NCI-H2081 treated with DMSO at 0.1 percent for 48 hours (cell line): ENCODE results near the gene SP6.
A peak's percentile ranks its signal among the peaks of the same experiment; 100 is the strongest.

Experiments
- DNase-seq: peaks from one replicate; lab custom pipeline; 2025; lab: John Stamatoyannopoulos, UW

The SP6 gene

DNA sequence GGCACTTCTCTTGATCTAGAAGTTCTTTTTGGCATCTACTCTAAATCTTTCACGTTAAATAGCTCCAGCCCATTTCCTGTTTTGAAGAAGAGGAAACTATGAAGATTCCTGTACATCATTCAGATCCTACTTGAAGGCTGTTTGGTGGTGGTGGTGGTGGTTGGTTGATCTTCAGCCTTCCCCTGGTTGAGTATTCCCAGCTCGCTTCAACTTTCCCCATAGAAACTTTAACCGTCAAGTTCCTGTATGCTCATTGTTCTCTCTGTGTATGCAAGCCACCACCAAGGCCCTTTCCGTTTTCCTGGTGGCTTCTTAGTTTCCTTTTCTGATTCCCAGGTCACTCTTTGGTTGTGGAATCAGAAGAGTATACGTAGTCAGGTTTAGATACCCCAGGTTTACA, 16.2 kb downstream of the SP6 start:
- DNase-seq = no peak

DNA sequence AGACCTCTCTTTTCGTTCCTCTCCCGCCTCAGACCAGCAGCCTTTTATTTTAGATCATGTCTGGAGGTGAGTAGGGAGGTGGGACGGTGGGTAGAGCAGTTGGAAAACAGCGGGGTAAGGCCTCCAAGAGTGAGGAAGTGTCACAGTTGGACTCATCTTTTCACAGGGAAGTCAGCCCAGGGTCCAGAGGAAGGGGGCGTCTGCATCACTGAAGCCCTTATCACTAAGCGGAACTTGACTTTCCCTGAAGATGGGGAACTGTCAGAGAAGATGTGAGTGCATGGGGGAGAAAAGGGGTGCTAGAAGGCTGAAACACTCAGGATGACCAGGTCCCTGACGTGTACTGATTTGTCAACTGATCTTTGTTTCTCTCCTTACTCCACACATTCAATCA, 19.0 kb downstream of the SP6 start:
- DNase-seq = no peak

DNA sequence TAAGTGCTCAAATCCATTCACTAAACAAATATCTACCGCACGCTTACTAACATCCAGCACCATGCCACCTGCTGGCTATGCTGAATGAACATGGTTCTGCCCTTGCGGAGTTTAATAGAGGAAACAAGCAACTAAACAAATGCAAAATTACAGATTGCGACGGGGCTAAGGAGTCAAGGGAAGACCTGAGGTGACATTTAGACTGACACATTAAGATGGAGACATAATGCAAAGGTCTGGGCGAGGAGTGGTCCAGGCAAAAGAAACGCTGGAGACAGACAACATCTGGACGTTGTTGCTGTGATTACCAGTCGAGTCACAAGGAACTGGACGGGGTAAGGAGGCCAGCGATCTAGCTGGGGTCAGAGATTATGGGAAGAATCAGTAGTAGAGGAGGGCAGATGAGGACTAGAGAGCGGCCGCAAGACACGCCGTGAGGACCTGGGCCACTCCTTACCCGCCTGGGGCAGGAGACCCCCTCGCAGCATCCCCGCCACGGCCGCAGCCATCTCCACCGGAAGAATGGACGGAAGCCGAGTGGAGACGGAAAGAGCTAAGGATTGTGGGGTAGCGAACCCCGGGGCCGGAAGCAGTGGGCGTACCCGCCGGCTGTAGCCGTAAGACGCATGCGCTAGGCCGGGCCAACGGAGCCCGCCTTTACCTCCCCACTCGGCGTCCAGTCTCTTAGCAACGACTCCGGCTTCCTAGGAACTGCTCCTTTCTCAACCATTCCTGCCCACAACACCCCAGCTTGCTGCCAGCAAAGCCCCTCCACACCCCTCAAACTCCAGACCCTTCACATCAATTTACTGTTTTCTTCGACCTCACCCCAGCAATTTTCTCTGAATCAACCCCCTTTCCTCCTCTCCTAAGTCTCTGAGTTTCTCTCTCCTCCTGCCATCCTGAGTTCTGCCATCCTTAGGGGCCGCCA, 19.7 kb downstream of the SP6 start, which contains the start of the genes LRRC46 and MRPL10:
TSS of gene LRRC46 (plus strand) at position 668 of the 931 bp plus-strand sequence. CDS start 320 bp downstream, outside the sequence.
TSS of gene MRPL10 (minus strand) at position 539 of the 931 bp plus-strand sequence. CDS start at position 509, 30 bp downstream.
- peak; percentile 91 for DNase-seq

DNA sequence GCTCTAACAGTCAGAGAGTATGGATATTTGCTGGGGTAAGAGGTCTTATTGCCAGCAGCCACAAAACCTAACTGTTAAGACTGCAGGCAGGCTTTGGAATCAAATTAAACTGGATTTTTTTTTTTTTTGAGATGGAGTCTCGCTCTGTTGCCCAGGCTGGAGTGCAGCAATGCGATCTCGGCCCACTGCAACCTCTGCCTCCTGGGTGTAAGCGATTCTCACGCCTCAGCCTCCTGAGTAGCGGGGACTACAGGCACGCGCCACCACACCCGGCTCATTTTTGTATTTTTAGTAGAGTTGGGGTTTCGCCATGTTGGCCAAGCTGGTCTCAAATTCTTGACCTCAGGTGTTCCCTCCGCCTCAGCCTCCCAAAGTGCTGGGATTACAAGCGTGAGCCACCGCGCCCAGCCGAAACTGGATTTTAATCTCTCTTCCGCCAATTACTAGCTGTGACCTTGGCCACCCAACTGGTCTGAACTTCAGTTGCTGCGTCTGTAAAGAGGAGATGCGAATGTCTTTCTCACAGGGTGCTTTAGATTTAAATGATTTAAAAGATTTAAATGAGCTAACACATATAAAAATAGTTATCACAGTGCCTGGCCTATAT, 20.5 kb downstream of the SP6 start:
- DNase-seq = no peak

DNA sequence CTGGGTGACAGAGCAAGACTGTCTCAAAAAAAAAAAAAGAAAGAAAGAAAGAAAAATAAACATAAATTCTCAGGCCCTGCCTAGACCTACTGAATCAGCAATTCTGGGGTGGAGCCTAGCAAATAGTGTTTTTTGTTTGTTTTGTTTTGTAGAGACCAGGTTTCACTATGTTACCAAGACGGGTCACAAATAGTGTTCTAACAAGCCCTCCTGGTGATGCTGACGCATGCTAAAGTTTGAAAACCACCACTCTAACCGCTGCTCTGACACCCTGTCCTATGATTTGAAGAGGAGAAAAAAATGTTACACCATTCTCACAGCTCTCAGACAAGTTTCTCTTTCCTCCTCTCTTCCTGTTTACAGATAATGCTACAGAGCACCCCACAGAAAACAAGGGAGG, 21.1 kb downstream of the SP6 start:
- DNase-seq = no peak

DNA sequence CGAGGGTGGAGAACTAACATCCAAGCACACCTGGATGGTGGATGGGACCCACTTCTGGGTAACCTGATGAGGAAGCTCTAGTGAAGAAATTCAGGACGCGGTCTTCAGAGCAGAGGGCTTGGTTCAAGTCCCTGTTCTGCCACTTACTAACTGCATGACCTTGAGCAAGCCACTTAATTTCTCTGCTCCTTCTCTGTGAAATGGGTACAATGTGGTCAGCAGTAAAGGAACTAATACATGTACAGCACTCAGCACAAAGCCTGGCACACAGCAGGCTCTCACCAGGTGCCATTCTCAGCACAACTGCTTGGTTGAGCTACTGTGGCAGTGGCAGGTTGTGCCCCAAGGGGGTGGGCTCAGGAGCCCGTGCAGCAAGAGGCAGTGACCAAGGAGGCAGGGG, 27.4 kb downstream of the SP6 start:
- DNase-seq = no peak

DNA sequence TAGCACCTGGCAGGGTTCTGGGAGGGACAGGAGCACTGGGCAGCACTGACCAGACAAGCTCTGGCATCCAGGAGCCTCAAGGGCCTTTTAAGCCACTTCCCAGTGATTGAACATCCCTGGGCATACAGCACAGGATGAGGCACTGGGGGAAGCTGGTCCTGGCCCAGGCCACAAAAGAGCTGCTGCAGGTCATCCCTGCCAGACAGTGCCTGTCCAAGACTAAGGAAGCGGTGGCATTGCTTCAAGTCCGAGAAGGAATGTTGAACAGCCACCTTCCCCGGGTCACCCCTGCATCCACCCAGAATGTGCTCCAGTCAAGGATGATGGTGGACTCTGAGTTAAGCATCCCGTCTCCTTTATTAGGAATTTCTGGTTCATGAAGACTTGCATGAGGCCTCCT, 28.2 kb downstream of the SP6 start:
- no peak for DNase-seq

DNA sequence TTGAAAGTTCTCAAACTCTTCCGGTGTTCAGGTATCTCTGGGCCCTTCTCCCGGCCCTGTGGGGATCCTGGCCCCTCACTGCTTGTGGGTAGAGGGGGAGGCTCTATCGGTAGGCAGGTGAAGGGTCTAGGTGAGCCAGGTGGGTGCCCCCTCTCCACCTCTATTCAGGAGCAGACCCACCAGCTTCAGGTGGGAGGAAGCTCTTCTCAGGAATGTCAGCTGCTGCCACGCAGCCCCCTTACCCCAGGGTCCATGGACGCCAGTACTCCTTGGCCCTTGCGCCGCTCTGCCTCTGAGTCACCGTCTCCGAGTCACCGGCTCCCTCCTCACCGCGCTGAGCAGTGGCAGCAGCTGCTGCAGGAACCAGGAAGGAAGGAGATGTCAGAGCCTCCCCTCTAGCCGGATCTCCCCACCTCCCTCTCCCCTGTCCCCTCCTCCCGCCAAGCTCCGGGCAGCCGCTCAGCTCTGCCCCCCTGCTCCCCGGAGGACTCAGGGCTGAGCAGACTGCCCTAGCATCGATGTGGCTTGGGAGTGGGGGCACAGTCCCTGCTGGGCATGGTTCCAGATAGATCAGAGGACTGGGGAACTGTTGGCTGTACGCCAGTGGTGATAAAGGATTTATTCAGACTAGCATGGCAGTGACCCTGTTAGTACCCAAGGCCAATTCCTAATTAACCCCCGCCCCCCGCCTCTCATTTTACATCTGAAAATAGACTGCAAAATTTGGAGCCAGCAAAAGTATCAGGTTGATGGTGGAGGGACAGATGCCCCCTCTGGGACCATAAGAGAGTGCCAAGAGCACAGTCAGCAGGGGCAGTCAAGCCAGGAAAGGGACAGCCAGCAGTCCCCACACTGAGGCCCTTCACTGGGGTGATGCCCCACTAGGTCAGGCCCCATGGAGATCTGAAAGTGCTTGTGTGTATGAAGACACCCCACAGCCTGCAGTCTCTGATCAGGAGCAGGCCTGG, 29.3 kb downstream of the SP6 start, which contains the start of gene OSBPL7:
TSS of gene OSBPL7 (minus strand) at position 371 of the 968 bp plus-strand sequence. CDS start 1,516 bp downstream, outside the sequence.
- peak; percentile 52 for DNase-seq

DNA sequence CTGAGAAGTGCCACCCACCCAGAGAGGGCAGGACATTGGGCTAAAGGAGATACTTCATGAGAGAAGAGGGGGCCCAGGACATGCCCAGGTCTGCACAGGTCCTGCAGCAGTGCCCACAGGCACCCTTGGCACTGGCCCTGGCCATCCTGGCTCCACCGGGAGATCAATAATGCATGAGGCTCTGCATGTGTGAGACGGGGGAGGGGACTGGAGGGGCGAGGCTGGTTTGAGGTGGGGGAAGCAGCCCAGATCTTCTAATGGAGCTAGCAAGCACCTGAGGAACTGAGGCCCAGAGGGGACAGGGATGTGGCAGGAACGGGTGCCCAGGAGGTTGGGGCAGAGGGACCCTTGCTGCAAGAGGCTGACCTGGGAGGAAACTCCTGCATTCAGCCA, 29.9 kb downstream of the SP6 start:
- no peak for DNase-seq

DNA sequence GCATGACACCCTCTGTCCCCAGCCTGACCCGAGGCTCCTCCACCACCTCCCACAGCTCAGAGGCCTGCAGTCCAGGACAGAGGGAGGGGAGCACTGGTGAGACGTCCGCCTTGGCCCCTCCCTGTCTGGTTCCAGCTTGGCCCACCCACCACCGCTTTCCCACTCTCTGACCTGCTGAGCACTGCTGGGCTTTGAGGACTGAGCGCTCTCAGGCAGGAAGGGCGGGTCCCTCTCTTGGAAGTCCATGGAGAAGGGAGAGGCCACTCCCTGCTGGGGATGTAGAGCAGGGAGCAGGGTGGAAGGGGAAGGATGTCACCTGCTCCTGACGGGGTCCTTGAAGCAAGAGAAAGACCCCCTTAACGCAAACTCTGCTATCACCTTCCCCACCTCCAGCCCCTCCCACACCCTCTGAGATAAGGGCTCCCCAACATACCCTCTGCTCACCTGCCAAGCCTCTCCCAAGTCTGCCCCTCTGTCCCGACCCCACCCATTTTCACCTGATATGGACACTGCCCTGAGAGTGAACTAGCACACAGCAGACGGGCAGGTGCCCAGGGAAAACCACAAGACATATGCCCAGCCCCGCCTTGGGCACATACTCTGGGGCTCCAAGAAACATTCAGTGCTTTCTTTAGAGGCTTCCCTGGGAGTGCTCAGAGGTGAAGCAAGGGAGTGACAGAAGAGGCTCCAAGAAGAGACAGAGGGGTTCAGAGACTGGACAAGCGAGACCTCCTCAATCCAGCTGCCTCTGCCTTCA, 30.8 kb downstream of the SP6 start:
- no peak for DNase-seq

DNA sequence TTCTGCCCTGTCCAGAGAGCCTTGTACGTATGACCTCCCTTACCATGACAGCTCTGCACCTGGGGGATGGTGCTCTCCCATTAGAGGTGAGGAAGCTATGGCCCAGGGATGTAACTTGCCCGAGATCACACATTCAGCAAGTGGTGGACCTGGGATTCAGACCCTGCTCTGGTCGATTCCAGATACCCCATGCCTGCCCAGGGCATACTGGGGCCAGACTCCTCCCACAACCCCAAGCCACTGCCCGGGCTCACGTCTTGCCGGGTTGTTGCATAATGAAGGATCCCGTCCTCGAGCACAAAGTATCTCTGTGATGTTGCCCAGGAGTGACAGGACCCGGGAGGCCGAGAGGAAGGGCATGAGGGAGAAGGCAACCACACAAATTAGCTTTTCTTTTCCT, 31.5 kb downstream of the SP6 start:
- no peak for DNase-seq

DNA sequence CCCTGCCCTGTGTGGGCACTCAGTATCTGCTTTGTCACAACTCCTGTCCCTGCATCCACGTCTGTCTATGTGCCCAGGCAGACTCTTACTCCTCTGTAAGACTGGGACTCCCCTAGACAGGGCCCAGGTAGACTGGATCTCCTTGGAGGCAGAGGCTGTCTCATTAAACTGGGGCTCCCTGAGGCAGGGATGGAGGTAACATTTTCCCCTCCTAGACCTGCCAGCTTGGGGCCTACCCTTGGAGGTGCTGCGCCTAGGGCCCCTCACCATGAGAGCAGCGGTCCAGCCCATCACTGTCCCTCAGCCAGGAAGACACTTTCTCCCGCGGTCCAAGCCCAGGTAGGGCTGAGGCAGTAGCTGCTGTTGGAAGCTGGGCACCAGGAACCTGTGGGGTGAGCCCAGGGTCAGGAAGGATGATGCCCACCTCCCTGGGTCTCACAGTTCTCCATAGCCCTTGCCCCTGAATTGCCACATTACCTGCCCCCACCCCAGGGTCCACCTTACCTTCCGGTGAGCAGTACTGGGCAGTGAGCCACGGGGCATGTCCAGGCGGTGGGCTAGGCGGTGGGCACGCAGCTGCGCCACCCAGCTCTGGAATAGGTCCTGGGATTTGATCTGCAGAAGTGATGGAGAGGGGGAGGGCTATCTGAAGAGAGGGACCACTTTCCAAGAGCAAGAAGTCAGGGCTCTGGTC, 32.8 kb downstream of the SP6 start:
- DNase-seq = no peak

DNA sequence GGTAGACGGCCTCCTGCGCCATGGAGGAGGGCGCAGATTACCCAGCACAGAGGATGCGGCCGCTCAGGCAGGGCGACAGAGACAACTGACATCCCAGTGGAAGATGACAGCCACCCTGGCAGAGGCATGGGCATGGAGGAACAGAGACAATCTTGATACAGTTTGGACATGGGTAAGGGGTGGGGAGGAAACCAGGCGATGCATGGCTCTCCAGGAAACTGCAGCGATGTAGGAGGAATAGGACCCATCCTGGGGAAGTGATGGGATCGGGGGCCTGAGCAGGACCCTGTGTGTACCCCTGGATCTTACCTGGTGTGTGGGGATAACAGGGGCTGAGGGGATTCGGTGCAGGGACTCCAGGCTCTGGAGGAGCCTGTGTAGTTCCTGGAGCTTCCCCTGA, 34.0 kb downstream of the SP6 start:
- no peak for DNase-seq

DNA sequence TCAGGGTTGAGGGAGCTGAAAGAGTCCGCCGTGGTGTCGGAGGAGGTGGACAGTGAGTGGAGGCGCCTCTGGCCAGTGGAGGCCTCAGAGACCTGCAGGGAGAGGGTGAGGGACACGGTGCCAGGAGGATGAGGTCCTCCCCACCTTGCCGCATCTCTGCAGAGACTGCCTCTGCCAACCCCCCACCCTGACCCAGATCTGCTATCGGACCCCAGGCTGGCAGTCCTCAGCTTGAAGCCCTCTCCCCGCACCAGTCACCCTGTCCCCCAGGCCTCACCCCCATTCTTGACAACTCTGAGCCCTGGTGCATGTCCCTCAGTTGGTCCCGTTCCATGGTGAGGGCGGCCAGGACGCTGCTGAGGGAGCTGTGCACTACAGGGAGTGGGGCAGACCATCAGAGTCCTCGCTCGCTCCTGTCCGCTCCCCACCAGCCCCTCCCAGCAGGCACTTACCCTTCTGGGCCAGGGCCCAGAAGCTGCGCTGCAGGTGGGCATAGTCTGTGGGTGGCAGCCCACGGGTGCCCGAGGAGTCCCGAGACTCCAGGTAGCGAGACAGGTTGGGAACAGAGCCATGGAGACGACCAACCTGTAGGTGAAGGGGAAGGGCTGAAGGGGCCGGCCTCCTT, 34.7 kb downstream of the SP6 start:
- DNase-seq = no peak

DNA sequence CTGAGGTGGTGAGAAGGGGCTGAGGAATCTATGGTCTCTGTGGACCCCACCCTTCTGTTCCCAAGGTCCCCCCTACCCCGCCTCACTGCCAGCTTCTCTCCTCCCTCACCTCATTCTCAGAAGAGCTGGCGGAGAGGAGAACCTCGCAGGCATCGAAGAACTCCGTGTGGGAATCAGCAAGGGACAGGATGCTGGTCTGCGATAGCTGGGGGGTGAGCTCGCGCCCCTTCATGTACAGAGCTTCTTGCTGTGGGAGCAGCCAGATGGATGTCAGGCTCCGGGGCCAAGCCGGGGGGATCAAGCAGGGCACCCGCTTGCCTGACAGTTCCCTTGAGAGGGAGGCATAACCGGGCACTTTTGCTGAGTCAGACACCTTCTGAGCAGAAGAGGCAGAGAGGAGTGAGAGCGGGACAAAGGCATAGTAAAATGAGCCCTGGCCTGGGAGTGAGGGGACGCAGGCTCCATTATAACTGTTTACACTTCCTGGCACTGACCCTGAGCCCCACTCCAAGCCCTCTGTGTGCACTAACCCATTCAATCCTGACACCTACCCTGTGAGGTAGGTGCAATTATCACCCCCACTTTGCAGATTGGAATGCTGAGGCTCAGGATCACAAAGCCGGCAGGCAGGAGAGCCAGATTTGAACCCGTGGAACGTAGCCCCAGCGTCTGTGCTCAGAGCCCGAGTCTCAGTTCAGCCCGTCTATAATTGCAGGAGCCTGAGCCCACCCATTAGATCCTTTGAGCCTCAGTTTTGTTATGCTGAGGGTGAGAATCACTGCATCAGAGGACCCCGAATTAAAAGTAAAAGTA, 35.7 kb downstream of the SP6 start:
- DNase-seq = no peak

DNA sequence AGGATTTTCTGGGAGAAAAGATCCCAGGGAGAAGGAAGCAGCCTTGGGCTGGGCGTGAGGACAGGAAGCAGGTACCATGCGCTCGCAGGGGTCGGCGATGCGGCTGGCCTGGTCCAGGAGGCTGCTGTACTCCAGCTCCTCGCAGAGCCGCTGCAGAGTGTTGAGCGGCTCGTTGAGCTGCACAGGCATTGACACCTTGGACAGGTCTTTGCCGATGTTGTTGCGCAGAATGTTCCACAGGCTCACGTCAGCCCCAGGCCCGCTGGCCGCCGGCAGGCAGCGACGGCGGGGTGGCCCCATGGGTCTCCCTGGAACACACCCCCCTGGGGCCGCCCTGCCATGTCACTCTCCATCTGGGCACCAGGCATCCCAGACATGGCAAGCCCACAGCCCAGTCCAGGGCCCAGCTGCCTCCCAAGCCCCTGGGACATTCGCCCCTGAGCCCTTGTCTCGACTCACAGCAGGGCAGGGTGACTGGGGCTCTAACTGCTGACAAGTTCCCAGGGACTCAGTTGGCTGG, 37.4 kb downstream of the SP6 start:
- no peak for DNase-seq

DNA sequence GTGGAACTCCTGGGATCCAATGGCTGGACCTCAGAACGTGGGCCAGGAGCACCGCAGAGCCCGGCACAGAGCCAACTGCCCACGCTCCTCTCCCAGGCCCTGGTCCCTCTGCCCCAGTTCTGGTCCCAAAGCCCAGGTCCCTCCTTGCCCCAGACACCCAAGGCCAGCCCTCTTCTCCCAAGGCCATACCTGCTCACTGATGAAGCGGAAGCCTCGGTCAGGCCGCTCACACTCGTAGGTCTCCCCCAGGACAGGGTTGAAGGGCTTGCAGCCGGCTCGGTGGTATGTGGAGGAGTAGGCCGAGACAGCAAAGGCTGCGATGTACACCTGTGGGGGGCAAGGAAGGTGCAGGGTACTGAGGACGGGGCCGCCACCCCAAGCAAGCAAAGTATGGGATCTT, 37.9 kb downstream of the SP6 start:
- no peak for DNase-seq

DNA sequence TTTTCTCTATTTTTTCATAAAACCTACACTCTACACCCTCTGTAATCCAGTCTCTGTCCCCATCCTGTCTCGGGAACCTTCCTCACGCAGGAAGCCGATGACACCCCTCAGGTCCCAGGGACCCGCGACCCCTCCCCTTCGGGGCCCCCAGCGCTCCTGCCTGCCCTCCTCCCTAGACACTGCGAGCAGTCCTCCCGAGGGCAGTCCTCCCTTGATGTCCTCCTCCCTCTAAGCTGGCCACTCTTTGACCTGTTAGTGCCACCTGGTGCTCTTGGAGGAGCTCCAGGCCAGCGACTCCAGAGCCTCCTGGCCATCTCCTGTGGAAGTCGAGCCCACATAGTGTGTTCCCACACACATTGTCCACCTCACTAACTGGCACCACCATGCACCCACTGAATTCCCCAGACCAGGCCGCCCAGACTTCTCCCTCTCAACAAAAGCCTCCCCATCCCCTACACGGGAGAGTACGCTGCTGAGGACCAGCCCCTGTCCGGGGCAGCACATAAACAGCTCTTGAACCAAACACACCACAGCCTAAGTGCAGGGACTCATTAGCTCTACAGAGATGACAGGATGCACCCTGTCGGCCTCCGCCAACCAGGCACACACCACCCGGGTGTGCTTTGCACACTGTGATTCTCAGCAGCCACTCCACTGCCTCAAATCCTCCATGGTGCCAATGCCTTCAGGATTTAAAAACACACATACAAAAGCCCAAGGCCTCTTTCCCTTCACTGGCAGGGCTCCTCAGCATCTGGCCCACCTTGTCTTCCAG, 38.6 kb downstream of the SP6 start:
- no peak for DNase-seq
